ENCODE data around the gene DGKH. TPM values are rescaled to one million over a fixed set of nuclear protein-coding genes. Genes with fewer than 3 reads are reported as not detected.
A peak's percentile ranks its signal among the peaks of the same experiment; 100 is the strongest.

The DGKH gene
- total and polyA plus RNA-seq, 8 donors: 0.61 to 41.5 (median 11.7) TPM

- DNase-seq: peak in 1 of 2 donors; percentile 88
- H3K36me3 ChIP-seq: no peaks in the 10 kb centered on the region
- TF ChIP-seq POLR2A (IDR thresholded peaks at IDR 0.05) (no peak), POLR2AphosphoS5 (IDR thresholded peaks at IDR 0.05) (peak in 1 of 3 donors; percentile 67), CTCF (IDR thresholded peaks at IDR 0.05) (peak in 5 of 7 experiments; percentile 58 to 88 (median 81))
- H3K9me3 ChIP-seq: no peaks in the 10 kb centered on the region
- H3K27ac ChIP-seq: no peak overlapping the region
- intact Hi-C loops (cut with DNase I; ENCODE audit: low total_unique reads): loop anchor here (10.0 kb wide), 1 partner anchor 206 kb away; no protein-coding TSS in a partner anchor
- no peak overlapping the region for H3K4me3 ChIP-seq
- peaks cover 0 to 18% (median 7%) of the 10 kb centered on the region in 4 donors for H3K4me1 ChIP-seq
- 18 to 21% (median 20%) methylated on average over 7 of the region's 7 CpGs for WGBS, 5 donors
- no peaks in the 10 kb centered on the region for H3K27me3 ChIP-seq
Measured at GRCh38 chr13:42110410-42111155, 62.1 kb downstream of the DGKH start.

- Histone ChIP-seq H3K36me3 (no peaks in the 10 kb centered on the region), H3K4me1 (peaks cover 0 to 12% (median 3%) of the 10 kb centered on the region in 4 donors), H3K27ac (no peak overlapping the region), H3K4me3 (no peak overlapping the region), H3K27me3 (no peaks in the 10 kb centered on the region), H3K9me3 (no peaks in the 10 kb centered on the region)
- DNase-seq: no peak
- TF ChIP-seq CTCF (IDR thresholded peaks at IDR 0.05) (no peak), POLR2AphosphoS5 (IDR thresholded peaks at IDR 0.05) (no peak), EP300 (IDR thresholded peaks at IDR 0.05) (no peak), POLR2A (IDR thresholded peaks at IDR 0.05) (no peak)
- intact Hi-C loops (cut with DNase I; ENCODE audit: low total_unique reads): loop anchor here (10.0 kb wide), 1 partner anchor 208 kb away; no protein-coding TSS in a partner anchor
- 61 to 71% (median 65%) methylated on average over 4 of the region's 4 CpGs for WGBS, 5 donors
Measured at GRCh38 chr13:42112864-42113263, 64.4 kb downstream of the DGKH start.

GRCh38 chr13:42113478-42113877 is 65.0 kb downstream of the DGKH start:
- H3K9me3 ChIP-seq: no peaks in the 10 kb centered on the region
- 44 to 76% (median 56%) methylated on average over 5 of the region's 5 CpGs for WGBS, 5 donors
- no peak overlapping the region for H3K27ac ChIP-seq
- H3K36me3 ChIP-seq: no peaks in the 10 kb centered on the region
- peaks cover 0 to 12% (median 3%) of the 10 kb centered on the region in 4 donors for H3K4me1 ChIP-seq
- intact Hi-C loops (cut with DNase I; ENCODE audit: low total_unique reads): loop anchor here (10.0 kb wide), 1 partner anchor 209 kb away; no protein-coding TSS in a partner anchor
- no peak overlapping the region for H3K4me3 ChIP-seq
- no peak for DNase-seq
- TF ChIP-seq EP300 (IDR thresholded peaks at IDR 0.05) (no peak), POLR2AphosphoS5 (IDR thresholded peaks at IDR 0.05) (no peak), CTCF (IDR thresholded peaks at IDR 0.05) (no peak), POLR2A (IDR thresholded peaks at IDR 0.05) (no peak)
- H3K27me3 ChIP-seq: no peaks in the 10 kb centered on the region

- intact Hi-C loops (cut with DNase I; ENCODE audit: low total_unique reads): loop anchor here (10.0 kb wide), 1 partner anchor 209 kb away; no protein-coding TSS in a partner anchor
- no peak overlapping the region for H3K4me3 ChIP-seq
- H3K36me3 ChIP-seq: no peaks in the 10 kb centered on the region
- H3K27ac ChIP-seq: no peak overlapping the region
- peaks cover 0 to 12% (median 3%) of the 10 kb centered on the region in 4 donors for H3K4me1 ChIP-seq
- no peaks in the 10 kb centered on the region for H3K27me3 ChIP-seq
- H3K9me3 ChIP-seq: no peaks in the 10 kb centered on the region
- 51 to 75% (median 67%) methylated on average over 4 of the region's 4 CpGs for WGBS, 5 donors
- no peak for TF ChIP-seq POLR2A (IDR thresholded peaks at IDR 0.05)
- TF ChIP-seq POLR2AphosphoS5 (IDR thresholded peaks at IDR 0.05): no peak
- TF ChIP-seq EP300 (IDR thresholded peaks at IDR 0.05): no peak
- TF ChIP-seq CTCF (IDR thresholded peaks at IDR 0.05): no peak
- DNase-seq: no peak
Measured at GRCh38 chr13:42114278-42114677, 65.8 kb downstream of the DGKH start.
